GM12864 (cell line): ENCODE results near the gene SMYD2.

Experiments used
- DNase-seq: peaks from one replicate; pipeline ENCODE4 v3.0.0-alpha.2; 2011; ENCODE audit warnings: low read depth
- H3K4me3 ChIP-seq: 2 replicates; pipeline ENCODE4 v1.5.1; 2011; ENCODE audit warnings: mild to moderate bottlenecking, low read depth, low read length, control low read depth
- TF ChIP-seq, protein P1 (sequence below): IDR thresholded peaks from 2 replicates; pipeline ENCODE4 v1.5.1; 2011; ENCODE audit warnings: low read depth, mild to moderate bottlenecking, moderate library complexity, low read length, control low read depth, inconsistent platforms; ENCODE audit errors: missing control alignments

The SMYD2 gene

DNA sequence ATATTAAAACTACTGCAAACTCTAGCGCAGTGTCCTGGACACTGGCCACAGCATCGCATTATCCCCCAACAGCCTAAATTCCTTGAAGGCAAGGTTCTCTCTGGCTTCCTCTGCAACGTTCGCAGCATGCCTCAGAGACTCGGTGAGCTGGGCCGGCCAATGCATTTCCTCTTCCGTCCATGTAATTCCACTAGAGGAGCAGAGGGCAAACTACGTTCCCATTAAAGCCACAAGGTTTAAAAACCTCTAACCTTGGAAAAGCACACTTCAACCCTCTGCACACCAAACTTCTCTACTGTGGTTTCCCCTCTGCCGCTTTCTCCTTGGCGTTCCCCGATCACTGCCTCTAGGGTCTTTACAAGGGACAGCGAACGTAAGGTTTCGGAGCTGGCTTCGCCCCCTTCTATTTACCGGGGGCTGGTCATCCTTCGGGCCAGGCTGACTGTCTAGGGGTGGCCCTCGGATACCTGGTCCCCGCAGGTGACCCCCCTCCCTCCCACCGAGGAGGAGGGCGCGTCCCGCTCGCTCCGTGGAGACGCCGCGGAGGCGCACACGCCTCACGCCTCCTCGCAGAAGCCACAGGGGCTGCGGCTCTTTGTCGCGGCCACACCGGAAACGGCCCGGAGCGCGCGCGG is 456 bp upstream of the SMYD2 start:
- peak overlapping the region; percentile 77 for H3K4me3 ChIP-seq
- no peak for DNase-seq
- TF ChIP-seq, protein P1, sequence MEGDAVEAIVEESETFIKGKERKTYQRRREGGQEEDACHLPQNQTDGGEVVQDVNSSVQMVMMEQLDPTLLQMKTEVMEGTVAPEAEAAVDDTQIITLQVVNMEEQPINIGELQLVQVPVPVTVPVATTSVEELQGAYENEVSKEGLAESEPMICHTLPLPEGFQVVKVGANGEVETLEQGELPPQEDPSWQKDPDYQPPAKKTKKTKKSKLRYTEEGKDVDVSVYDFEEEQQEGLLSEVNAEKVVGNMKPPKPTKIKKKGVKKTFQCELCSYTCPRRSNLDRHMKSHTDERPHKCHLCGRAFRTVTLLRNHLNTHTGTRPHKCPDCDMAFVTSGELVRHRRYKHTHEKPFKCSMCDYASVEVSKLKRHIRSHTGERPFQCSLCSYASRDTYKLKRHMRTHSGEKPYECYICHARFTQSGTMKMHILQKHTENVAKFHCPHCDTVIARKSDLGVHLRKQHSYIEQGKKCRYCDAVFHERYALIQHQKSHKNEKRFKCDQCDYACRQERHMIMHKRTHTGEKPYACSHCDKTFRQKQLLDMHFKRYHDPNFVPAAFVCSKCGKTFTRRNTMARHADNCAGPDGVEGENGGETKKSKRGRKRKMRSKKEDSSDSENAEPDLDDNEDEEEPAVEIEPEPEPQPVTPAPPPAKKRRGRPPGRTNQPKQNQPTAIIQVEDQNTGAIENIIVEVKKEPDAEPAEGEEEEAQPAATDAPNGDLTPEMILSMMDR, result no peak

DNA sequence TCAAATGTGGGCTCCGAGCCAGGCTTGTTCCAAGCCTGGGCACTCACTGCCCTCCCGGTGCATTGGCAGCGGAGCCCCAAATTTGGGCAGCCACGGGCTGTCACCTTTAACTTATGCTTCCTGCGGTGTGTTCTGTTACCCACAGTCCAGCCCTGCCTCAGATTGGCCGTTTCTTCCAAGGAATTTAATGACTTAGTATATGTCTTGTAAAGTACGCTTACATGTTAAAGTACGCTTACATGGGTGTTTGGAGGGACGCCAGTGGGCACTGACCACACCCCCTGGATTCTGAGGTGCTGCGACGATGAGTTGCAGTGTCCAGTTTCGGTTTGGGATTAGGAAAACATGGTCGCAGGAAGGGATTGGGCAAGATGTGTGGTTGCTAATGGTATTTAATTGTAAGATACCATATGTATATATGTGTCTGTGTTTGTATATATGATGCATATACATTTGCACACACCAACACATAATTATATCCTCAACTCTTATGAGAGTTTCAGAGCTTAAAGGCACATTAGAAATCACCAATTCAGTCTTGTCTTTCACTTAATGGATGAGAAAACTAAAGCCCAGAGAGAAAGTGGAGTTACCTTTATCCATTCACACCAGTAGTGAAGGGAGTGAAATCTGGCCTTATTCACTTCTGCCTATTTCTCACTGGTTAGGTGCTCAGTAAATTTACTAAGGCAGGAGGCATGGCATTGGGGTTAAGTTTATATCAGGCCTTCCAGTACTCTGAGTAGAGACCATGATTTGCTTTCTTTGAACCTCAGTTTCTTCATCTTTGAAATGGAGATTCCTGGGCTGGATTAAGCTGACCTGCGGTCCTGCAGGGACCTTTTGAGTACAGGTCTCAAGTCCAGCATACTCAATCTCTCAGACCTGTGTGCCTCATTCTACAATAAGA is 1.0 kb downstream of the SMYD2 start:
- TF ChIP-seq, protein P1, result no peak
- no peak for DNase-seq
- H3K4me3 ChIP-seq, result peak overlapping the region; percentile 77

DNA sequence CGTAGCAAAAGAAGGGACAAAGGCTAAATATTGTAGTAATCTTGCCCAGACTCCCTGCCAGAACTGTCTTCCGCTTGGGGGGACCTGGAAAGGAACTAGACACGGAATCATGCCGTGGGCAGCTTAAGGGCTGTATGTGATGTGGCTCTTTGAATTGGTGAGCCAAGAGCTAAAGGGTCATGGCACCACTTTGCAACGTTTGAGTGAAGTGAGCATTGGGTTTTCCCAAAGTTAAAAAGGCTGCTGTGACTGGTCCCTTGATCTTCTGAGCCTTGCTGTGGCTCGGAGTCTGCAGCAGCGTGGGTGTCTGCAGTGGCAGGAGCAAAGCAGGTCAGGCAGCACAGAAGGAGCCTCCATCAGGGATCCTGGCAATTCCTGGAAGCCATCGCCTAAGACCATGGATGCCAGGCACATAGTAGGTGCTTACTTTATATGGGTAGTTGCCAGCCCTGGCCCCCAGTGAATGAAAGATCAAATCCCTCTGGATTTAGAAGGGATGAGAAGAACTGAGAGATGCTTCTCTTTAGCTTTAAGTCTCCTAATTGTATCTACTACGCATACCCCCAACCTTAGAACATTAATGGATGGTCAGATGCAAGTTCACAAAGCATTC is 1.8 kb downstream of the SMYD2 start:
- no peak for DNase-seq
- TF ChIP-seq, protein P1, result no peak
- no peak overlapping the region for H3K4me3 ChIP-seq

DNA sequence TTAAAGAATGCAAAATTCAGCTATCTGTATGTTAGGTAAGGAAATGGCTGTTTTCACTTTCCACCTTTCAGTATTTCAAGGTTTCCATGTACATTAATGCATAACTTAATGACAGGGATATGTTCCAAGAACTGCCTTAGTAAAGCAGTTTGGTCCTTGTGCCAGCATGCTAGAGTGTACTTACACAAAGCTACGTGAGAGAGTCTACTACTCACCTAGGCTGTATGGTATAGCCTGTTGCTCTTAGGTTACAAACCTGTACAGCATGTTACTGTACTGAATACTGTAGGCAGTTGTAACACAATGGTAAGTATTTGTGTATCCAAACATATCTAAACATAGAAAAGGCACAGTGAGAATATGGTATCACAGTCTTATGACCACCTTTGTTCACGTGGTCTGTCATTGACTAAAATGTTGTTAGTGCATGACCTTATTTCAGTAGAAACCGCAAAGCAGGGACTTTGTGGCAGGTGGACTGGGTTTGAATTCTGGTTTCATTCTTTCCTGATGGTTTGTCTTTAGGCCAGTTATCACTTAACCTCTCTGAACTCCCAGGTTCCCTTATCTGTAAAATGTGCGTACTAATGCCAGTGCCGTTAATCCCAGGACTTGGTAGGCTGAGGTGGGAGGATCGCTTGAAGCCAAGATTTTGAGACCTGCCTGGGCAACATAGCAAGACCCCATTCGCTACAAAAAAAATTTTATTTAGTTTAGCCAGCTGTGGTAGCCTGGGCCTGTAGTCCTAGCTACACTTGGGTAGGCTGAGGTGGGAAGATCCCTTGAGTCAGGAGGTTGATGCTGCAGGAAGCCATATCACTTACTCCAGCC is 4.9 kb downstream of the SMYD2 start:
- DNase-seq, result no peak

DNA sequence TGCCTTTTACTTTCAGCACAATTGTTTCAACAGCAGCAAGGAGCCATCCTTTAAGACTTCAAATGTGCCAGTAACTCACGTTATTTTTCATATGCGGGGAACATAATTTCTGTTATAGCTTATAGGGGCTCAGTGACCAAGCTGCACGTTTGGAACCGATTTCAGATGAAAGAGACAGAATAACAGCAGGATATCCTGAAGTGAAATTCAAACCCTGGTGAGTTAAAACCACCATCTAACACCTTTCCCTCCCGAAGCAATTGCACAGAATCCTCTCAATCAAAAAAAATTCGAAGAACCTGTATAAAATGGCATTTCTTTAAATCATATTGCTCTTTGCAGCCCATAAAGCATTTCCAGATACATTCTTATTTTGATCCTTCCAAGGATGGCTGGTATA is 6.9 kb downstream of the SMYD2 start:
- DNase-seq, result no peak
- TF ChIP-seq, protein P1, result no peak
- no peak overlapping the region for H3K4me3 ChIP-seq

More for the DNA sequence above, 4.9 kb downstream of the SMYD2 start:
- no peak overlapping the region for H3K4me3 ChIP-seq
- TF ChIP-seq, protein P1, result no peak

DNA sequence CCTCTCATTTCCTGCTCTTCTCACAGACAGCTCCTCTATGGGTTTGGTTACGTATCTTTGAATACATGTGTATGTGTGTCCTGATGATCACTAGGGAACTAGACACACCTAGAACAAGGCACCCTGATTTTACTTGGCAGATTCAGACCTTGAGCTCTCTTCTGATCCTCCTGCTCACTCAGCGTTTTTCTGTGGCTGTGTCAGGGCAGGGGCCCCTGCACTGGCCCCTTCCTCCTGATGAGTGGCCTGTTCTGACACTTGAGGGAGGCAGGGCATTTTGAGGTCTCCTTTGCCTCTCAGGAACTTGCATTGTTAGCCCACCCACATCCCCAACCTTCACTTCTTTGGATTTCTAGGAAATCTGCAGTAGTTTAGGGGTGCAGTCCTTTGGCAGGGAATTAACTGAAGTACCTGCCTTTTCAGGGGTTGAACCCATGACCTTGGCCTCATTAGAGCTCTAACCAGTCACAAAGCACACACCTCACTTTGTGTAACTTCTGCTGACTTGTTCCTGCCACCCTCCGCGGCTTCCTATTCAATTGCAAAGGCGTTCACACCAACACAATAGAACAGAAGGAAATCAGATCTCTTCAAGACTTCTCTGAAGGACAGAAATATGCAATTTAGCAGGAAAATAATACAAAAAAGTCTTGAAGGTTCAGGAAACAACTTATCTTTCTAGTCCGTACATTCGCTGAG is 8.8 kb downstream of the SMYD2 start:
- TF ChIP-seq, protein P1, result no peak
- no peak for DNase-seq
- H3K4me3 ChIP-seq, result no peak overlapping the region
